DMS114 treated with DMSO at 0.1 percent for 48 hours (cell line): ENCODE data around the gene KRT14.
"Not testable (repeated sequence)": the region's sequence is repeated elsewhere in the genome, so short reads cannot be mapped to it uniquely, and the experiment has no call there.

Source experiments
- DNase-seq: peaks from one replicate; lab custom pipeline; 2025; ENCODE audit not compliant: unreplicated experiment; lab: John Stamatoyannopoulos, UW

The KRT14 gene

GRCh38 chr17:41586863-41587495, at the start of gene KRT14:
TSS of gene KRT14 (minus strand) at chr17:41586895. CDS start at chr17:41586834, 61 bp downstream.
- DNase-seq: no peak

DNA sequence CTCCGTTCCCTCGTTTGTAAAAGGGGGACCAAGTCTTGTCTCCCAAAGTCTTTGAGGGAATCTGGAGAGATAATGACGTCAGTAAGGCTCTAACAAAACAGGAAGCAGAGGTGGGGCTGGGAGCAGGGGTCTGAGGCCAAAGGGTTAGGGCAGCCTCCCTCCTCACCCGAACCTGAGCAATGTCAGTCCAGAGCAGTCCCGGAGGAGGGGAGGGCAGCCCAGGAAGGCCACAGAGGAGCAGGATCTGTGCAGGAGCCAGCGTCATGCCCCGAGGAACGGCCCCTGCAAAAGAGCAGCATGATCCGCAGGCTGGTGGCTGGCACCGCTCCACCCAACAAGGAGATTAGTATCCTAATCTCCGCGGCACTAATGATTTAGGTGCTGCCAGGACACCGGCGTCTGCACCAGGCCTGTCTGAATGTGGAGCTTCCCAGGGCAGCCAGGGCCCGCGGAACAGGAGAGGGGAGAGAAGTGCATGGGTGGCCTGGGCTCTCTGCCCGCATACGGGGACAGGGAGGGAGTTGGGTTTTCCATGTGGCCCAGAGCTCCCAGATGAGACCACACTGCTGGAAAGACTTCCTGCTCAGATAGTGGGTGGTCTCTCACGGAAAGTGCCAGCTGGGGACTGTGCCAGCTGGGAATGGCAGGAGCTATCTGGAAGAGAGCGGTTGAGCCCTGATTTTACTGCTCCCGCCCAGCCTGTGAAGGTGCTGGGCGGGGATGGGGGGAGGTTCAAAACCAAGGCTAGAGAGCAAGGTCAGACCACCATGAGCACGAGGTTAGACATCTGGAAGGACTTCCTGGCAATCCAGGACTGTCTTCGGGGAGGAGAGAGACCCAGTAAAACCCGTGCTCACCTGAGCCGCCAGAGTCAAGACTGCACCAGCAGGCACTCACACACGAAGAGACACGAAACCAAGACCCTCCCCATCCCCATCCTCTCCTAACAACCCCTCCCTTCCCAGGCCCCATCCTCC, 48.7 kb upstream of the KRT14 start:
- DNase-seq: no peak

DNA sequence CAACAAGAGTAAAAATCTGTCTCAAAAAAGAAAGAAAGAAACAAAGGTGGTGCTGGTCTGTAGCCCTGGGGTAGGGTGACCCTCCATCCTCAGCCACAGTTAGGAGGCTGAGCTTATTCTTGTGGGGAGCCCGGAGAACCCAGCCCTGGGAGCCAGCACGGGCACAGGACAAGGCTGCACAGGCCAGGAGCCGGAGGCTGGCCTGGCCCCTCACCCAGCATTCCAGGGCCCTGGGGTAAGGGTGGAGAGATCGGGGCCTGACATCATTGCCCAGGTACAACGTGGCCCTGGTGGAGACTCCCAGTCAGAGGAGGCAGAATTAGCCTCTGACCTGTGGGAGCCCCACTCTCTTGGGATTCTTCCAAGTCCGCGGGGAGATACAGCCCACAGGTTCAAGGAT, 47.9 kb upstream of the KRT14 start:
- DNase-seq: no peak

DNA sequence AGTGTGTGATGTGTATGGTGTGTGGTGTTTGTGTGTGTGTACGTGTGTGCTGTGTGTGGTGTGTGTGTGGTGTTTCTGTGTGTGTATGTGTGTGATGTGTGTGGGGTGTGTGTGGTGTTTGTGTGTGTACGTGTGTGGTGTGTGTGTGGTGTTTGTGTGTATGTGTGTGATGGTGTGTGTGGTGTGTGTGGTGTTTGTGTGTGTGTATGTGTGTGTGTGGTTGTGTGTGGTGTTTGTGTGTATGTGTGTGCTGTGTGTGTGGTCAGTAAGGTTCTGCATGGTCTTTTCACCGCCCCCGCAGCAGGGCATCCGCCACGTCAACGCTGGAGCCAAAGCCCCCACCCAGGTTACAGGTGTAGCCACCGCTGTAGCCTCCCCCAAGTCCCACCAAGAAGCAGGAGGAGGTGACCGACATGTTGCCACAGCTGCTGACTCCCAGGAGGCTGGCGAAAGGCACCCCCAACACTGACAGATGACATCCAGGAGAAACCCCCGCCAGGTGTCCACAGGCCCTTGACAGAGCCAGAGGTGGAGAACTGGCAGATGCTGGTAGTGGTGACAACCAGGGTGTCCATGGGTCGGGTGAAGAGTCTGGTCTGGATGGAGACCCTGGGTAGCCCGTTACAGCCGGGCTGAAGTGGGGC, 47.0 kb upstream of the KRT14 start:
- DNase-seq: no peak

GRCh38 chr17:41632482-41633105, 45.9 kb upstream of the KRT14 start:
- no peak for DNase-seq

- DNase-seq: no peak
These were observed 45.2 kb upstream of the KRT14 start for GRCh38 chr17:41631898-41632285.

DNA sequence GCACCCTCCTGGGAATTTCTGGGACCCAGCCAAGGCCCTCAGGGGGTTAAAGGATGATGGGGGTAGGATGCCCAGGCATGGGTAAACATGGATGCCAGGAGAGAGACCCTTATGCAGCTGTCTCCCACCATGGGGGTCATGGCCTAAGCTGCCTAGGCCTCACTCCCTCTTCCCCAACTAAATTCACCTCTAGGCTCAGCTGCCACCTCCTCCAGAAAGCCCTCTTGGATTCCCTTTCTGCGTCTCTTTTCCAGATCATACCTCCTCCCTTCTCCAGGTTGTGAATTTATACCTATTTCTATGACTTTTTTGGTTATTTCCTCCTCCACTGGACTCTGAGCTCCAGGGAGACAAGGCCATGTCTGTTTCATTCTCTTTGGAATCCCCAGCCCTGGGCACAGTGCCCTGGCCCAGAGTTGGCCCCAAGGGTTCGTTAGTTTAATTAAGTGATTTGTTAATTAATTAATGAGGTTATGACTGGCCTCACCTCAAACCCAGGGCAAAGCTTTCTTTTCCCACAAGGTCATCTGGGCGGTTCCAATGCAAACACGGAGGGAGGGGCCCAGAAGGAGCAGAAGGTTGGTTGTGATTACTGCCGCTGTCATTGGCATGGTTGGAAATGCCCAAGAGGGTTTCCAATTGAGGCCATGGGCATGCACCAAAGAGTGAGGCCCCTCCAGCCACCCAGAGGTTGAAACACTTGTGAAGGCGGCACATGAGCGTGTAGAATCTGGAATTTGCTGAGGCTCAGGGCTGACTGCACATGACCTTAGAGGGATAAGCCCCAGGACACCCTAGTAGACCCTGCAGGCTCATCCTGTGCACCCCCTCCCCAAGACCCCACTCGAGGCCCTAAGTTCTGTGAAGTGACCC, 44.6 kb upstream of the KRT14 start:
- DNase-seq: no peak

GRCh38 chr17:41629826-41630670, 43.4 kb upstream of the KRT14 start:
- no peak for DNase-seq

- no peak for DNase-seq
These were observed 42.6 kb upstream of the KRT14 start for GRCh38 chr17:41629316-41629715.

GRCh38 chr17:41628621-41629255, 42.0 kb upstream of the KRT14 start:
- not testable (repeated sequence) for DNase-seq

DNA sequence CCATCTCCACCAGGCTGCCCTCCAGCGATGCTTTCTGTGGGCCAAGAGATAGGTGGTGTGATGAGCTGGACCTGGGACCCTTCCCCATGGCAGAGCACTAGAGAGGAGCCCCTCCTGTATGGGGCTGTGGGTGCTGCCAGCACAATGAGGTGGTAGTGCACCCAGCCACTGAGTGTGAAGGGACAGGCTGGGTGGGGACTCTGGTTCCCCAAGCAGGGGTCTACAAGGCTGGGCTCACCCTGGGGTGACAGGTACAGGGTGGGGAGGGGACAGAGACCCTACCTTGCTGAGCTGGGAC, 41.3 kb upstream of the KRT14 start:
- not testable (repeated sequence) for DNase-seq

- DNase-seq: no peak
These were observed 40.8 kb upstream of the KRT14 start for GRCh38 chr17:41627316-41628072.

DNA sequence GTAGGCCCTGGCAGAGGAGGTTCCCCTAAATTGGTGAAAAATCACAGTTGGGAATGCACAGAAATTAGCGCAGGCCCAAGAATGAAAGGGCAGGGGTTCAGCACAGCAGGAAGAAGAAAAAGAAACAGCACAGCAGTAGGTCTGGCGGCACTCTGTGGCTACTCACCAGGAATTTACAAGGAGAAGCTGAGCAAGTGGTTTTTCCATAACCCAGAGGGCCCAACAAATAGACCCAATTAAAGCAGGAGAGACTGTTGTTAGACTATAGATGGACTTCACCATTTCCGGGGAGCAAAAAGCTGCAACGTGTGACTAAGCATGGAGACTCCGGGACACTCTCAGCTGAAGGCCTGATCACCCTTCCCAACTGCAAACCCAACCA, 40.2 kb upstream of the KRT14 start:
- DNase-seq: not testable (repeated sequence)

DNA sequence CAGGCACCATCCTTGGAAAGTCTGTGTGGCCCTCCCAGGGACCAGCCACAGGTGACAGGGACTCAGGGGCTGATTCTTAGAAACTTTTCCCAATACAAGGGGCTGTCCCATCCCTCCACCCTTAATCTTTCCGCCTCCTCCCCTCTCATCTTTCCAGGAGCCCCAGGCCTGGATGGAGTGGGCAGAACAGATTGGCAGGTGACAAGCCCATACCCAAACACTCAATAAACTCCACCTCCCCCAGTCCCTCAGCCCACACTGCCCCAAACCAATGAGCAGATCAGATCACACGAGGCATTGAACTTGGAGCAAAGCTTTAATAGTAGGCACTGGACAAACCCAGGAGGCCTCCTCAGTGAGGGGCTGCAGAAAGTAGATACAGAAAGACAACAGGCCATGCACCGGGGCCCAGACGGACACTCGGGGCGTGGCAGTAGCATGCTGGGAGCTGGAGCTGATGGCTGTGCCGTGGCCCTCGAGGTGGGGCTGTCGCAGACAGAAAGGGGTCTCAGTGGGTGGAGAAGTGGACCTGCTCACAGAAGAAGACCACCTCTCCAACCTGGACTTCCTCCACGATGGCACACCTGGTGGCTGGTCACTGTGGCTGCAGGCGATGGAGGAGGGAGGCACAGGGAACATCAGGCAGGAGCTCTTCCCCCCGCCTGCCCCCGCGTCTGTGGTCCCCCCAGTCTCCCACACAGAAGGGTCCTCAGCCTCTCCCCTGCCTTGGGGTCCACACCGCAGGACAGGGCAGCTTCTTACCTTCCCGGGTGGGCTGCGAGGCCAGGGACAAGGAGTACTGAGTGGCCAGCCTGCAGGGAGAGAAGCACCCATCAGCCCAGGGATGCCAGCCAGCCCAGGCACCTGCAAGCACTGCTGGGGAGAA, 39.6 kb upstream of the KRT14 start:
- DNase-seq: not testable (repeated sequence)

DNA sequence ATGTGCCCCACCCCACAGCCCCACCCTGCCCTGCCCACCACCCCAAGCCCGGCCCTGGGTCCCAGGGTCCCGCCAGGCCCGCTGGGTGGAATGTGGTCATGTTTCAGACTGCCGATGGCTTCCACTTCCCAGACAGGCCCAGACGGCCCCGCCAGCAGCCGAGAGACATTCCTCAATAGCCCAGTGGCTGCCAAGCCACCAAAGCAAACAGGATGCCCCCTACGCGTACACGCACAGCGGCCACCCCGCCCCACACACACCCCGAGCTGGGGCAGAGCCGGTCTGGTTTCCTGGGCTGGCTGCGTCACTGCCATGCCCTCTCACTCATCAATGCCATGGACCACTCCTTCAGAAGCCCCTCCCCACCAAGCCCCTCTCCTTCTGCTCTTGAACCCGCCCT, 38.9 kb upstream of the KRT14 start:
- no peak for DNase-seq

DNA sequence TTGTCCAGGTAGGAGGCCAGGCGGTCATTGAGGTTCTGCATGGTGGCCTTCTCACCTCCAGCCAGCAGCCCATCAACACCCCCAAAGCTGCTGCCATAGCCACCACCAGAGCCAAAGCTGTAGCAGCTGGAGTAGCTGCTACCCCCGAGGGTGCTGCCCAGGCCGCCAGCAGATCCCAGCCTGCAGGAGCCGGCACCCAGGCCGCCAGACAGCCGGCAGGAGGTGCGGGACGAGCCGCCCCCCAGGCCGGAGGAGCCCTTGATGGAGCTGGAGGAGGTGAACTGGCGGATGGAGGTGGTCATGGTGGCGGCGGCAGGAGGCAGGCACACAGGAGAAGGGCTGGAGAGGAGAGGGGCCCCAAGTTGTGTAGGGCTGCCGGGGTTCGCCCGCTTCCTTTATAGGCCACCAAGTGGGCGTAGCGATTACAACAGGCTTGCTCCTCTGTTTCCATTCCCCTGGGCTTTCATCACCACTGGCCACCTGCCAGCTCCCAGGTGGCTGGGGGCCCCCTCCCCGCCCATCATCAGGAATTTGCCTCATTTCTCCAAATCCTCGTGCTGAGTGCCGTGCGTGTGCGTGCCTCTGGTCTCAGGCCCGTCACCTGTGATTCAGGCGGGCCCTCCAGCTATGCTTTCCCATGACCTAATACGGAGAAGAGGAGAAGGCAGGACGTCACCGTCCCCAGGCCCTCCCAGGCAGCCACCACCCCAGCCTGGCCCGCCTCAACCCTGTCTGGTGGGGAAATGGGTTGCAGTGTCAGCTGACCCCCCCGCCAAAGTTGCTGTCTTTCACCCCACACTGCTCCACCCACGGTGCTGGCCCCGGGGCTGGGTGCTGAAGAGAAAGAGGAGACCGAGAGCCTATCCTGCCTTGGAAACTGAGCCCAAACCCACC, 37.8 kb upstream of the KRT14 start, which contains the start of gene KRT17:
KRT17 (minus strand) TSS at position 368 of the 894 bp plus-strand sequence; CDS start at position 302, 66 bp downstream.
- DNase-seq: no peak
